Measurements from ENCODE around the gene ARMC8. TPM values are rescaled to one million over a fixed set of nuclear protein-coding genes. Genes with fewer than 3 reads are reported as not detected.

ARMC8 gene
- total RNA-seq, 2 donors from 2014 or later, result 29.8 to 103 TPM

GRCh38 chr3:138173769-138174420 is 13.2 kb upstream of the ARMC8 start:
- Histone ChIP-seq H3K27ac (peak overlapping the region; percentile 66 to 85 (median 74)), H3K4me3 (peak overlapping the region; percentile 69 to 73), H3K27me3 (no peaks in the 10 kb centered on the region), H3K36me3 (replicated peaks in 1 of 2; ENCODE audit: insufficient read depth in 1 of 2, low read depth in 2 of 2) (peaks cover under 1% of the 10 kb centered on the region in 2 donors), H3K9me3 (no peaks in the 10 kb centered on the region), H3K4me1 (peaks cover 23% of the 10 kb centered on the region)
- 55 to 59% methylated on average over 12 to 13 of the region's 13 CpGs for WGBS, 2 donors
- no peak for DNase-seq
- intact Hi-C loops (cut with DNase I), result no loop called here
- ATAC-seq, result no peak
- TF ChIP-seq POLR2A (IDR thresholded peaks at IDR 0.05) (no peak), CTCF (IDR thresholded peaks at IDR 0.05) (no peak)

GRCh38 chr3:138174421-138175131 is 12.5 kb upstream of the ARMC8 start, which contains the start of gene DBR1:
TSS of gene DBR1 (minus strand) at chr3:138174921. CDS start at chr3:138174795, 126 bp downstream.
- Histone ChIP-seq H3K36me3 (replicated peaks in 1 of 2; ENCODE audit: insufficient read depth in 1 of 2, low read depth in 2 of 2) (no peaks in the 10 kb centered on the region), H3K4me1 (peaks cover 23% of the 10 kb centered on the region), H3K27ac (peak within 1 kb of the TSS; percentile 66 to 85 (median 74)), H3K9me3 (no peaks in the 10 kb centered on the region), H3K27me3 (no peaks in the 10 kb centered on the region), H3K4me3 (peak within 1 kb of the TSS; percentile 69 to 73)
- intact Hi-C loops (cut with DNase I), result no loop called here
- TF ChIP-seq POLR2A (IDR thresholded peaks at IDR 0.05), result peak; percentile 85 to 98 (median 95)
- TF ChIP-seq CTCF (IDR thresholded peaks at IDR 0.05), result peak in 3 of 7 experiments; percentile 8 to 21 (median 9)
- DNase-seq, result peak; percentile 83 to 89 (median 85)
- 0% methylated on average over 16 to 38 of the region's 38 CpGs for WGBS, 2 donors
- peak; percentile 95 for ATAC-seq

- intact Hi-C loops (cut with DNase I), result no loop called here
Observed at GRCh38 chr3:138180375-138181029, 6.6 kb upstream of the ARMC8 start.

GRCh38 chr3:138184994-138185393 is 2.1 kb upstream of the ARMC8 start:
- Histone ChIP-seq H3K4me1 (peaks cover 23% of the 10 kb centered on the region), H3K4me3 (no peak overlapping the region), H3K27ac (no peak overlapping the region), H3K27me3 (no peaks in the 10 kb centered on the region), H3K9me3 (no peaks in the 10 kb centered on the region), H3K36me3 (replicated peaks in 1 of 2; ENCODE audit: insufficient read depth in 1 of 2, low read depth in 2 of 2) (no peaks in the 10 kb centered on the region)
- no peak for DNase-seq
- intact Hi-C loops (cut with DNase I), result no loop called here
- ATAC-seq, result no peak
- TF ChIP-seq CTCF (IDR thresholded peaks at IDR 0.05) (no peak), POLR2A (IDR thresholded peaks at IDR 0.05) (no peak)
- WGBS, 2 donors, result 57 to 63% methylated on average over 3 of the region's 3 CpGs

More at GRCh38 chr3:138180375-138181029, 6.6 kb upstream of the ARMC8 start:
- H3K27me3 ChIP-seq, result no peaks in the 10 kb centered on the region
- no peaks in the 10 kb centered on the region for H3K36me3 ChIP-seq (replicated peaks in 1 of 2; ENCODE audit: insufficient read depth in 1 of 2, low read depth in 2 of 2)
- H3K4me1 ChIP-seq, result peaks cover under 1% of the 10 kb centered on the region
- peak; percentile 18 to 38 (median 32) for DNase-seq
- WGBS, 2 donors, result 0% methylated on average over 2 of the region's 2 CpGs
- no peaks in the 10 kb centered on the region for H3K9me3 ChIP-seq
- ATAC-seq, result peak; percentile 30
- no peak overlapping the region for H3K27ac ChIP-seq
- TF ChIP-seq POLR2A (IDR thresholded peaks at IDR 0.05) (no peak), CTCF (IDR thresholded peaks at IDR 0.05) (peak in 6 of 7 experiments; percentile 9 to 58 (median 43))
- no peak overlapping the region for H3K4me3 ChIP-seq

Data from body of pancreas (tissue), 4 donors.